HFFc6 (cell line): Measurements from ENCODE around the gene CD6. TPM values are rescaled to one million over a fixed set of nuclear protein-coding genes. Genes with fewer than 3 reads are reported as not detected.

Experiments used
- DNase-seq: peaks from one replicate; pipeline ENCODE4 v3.0.0-alpha.2; 2018
- H3K27ac Mint-ChIP-seq: 2 replicates; pipeline ENCODE4 v1.8.0; 2020; ENCODE audit warnings: mild to moderate bottlenecking, mixed read lengths
- H3K27me3 Mint-ChIP-seq: 2 replicates; pipeline ENCODE4 v1.8.0; 2021; ENCODE audit warnings: mild to moderate bottlenecking, moderate library complexity, mixed read lengths; ENCODE audit not compliant: insufficient read depth
- H3K36me3 Mint-ChIP-seq: 2 replicates; pipeline ENCODE4 v1.8.0; 2021; ENCODE audit warnings: low read depth, mixed read lengths
- H3K4me1 Mint-ChIP-seq: 2 replicates; pipeline ENCODE4 v1.8.0; 2020; ENCODE audit warnings: low read depth, mixed read lengths
- H3K4me3 Mint-ChIP-seq: 2 replicates; pipeline ENCODE4 v1.8.0; 2020; ENCODE audit warnings: mild to moderate bottlenecking, moderate library complexity, mixed read lengths
- H3K9me3 Mint-ChIP-seq: 2 replicates; pipeline ENCODE4 v1.8.0; 2020; ENCODE audit warnings: mild to moderate bottlenecking, mixed read lengths
- CTCF ChIP-seq: fragments of 200-600 bp; sonication (generic); IDR thresholded peaks from 2 replicates; pipeline ENCODE4 v1.5.0; 2021; ENCODE audit warnings: antibody characterized with exemption, mild to moderate bottlenecking
- total RNA-seq, 6 experiments: library from RNA; stranded (reverse); fragmentation: NEBNext Ultra II Directional; extraction: Animal tissue kit (Norgen Biotek cat#: 25700); gene quantifications; 2 replicates in 1 of 6; 3 replicates in 5 of 6; pipeline ENCODE4 v1.2.3, GENCODE V29; 2021

Gene CD6
- total RNA-seq, 6 experiments from 2014 or later, result not detected

- TF ChIP-seq CTCF, result no peak
- no peaks in the 10 kb centered on the region for H3K9me3 Mint-ChIP-seq
- DNase-seq, result peak; percentile 34
- H3K36me3 Mint-ChIP-seq, result peaks cover 10% of the 10 kb centered on the region; the same call in 1 of the 2 replicates
- peak within 1 kb of the TSS; percentile 13 for H3K27ac Mint-ChIP-seq
- H3K27me3 Mint-ChIP-seq, result no peaks in the 10 kb centered on the region
- peaks cover 19% of the 10 kb centered on the region for H3K4me1 Mint-ChIP-seq
- peak within 1 kb of the TSS; percentile 89 for H3K4me3 Mint-ChIP-seq
These were observed 47.2 kb upstream of the CD6 start, which contains the start of gene TMEM132A for GRCh38 chr11:60924110-60924905. Gene TMEM132A, plus strand, starts transcription at chr11:60924460. Its CDS starts 174 bp downstream, at chr11:60924634.

GRCh38 chr11:60924906-60925853, 46.3 kb upstream of the CD6 start:
- H3K4me1 Mint-ChIP-seq, result peaks cover 13% of the 10 kb centered on the region
- H3K36me3 Mint-ChIP-seq, result peaks cover 10% of the 10 kb centered on the region; the same call in 1 of the 2 replicates
- DNase-seq, result no peak
- H3K4me3 Mint-ChIP-seq, result peak overlapping the region; percentile 89
- no peaks in the 10 kb centered on the region for H3K27me3 Mint-ChIP-seq
- TF ChIP-seq CTCF, result no peak
- H3K27ac Mint-ChIP-seq, result peak overlapping the region; percentile 61
- H3K9me3 Mint-ChIP-seq, result no peaks in the 10 kb centered on the region

GRCh38 chr11:60925868-60926267, 45.6 kb upstream of the CD6 start:
- peak overlapping the region; percentile 89 for H3K4me3 Mint-ChIP-seq

GRCh38 chr11:60926500-60926899, 45.0 kb upstream of the CD6 start:
- no peak for DNase-seq
- Mint-ChIP-seq H3K27ac (no peak overlapping the region), H3K4me3 (no peak overlapping the region), H3K9me3 (no peaks in the 10 kb centered on the region), H3K4me1 (peaks cover 13% of the 10 kb centered on the region), H3K36me3 (peaks cover 5% of the 10 kb centered on the region; the same call in 1 of the 2 replicates), H3K27me3 (no peaks in the 10 kb centered on the region)
- TF ChIP-seq CTCF, result no peak

More at GRCh38 chr11:60925868-60926267, 45.6 kb upstream of the CD6 start:
- Mint-ChIP-seq H3K9me3 (no peaks in the 10 kb centered on the region), H3K27me3 (no peaks in the 10 kb centered on the region), H3K4me1 (peaks cover 13% of the 10 kb centered on the region), H3K36me3 (peaks cover 5% of the 10 kb centered on the region; the same call in 1 of the 2 replicates), H3K27ac (peak overlapping the region; percentile 61)
- DNase-seq, result peak; percentile 59
- TF ChIP-seq CTCF, result peak; percentile 9; the same call in 1 of the 2 replicates

- Mint-ChIP-seq H3K27ac (no peak overlapping the region), H3K27me3 (no peaks in the 10 kb centered on the region), H3K4me1 (peaks cover 13% of the 10 kb centered on the region), H3K9me3 (no peaks in the 10 kb centered on the region), H3K36me3 (peaks cover 5% of the 10 kb centered on the region; the same call in 1 of the 2 replicates), H3K4me3 (no peak overlapping the region)
- DNase-seq, result no peak
- TF ChIP-seq CTCF, result no peak
These were observed 44.4 kb upstream of the CD6 start for GRCh38 chr11:60927061-60927592.
